HepG2 (cell line): ENCODE results near the gene TBC1D24. TPM values are rescaled to one million over a fixed set of nuclear protein-coding genes. Genes with fewer than 3 reads are reported as not detected.

ENCODE experiments used
- CREM ChIP-seq, 2 experiments: sonication (generic) in 1 of 2; formaldehyde crosslinking in 1 of 2; IDR thresholded peaks; 2 replicates each; pipeline versions ENCODE4 v1.4.0 to v1.6.1; 2016 to 2020; ENCODE audit warnings: antibody characterized with exemption in 1 of 2, mild to moderate bottlenecking in 1 of 2, missing genetic modification reagents in 1 of 2
- ETV5 ChIP-seq: IDR thresholded peaks from 2 replicates; pipeline ENCODE4 v1.6.1; 2018; ENCODE audit warnings: missing biosample characterization, missing genetic modification reagents, inconsistent platforms, borderline replicate concordance
- HIVEP1 ChIP-seq: sonication (generic); formaldehyde crosslinking; IDR thresholded peaks from 2 replicates; pipeline ENCODE4 v1.4.0; 2020; ENCODE audit warnings: mild to moderate bottlenecking, missing genetic modification reagents
- MEIS2 ChIP-seq: sonication (generic); formaldehyde crosslinking; IDR thresholded peaks from 2 replicates; pipeline ENCODE4 v1.9.0; 2021; ENCODE audit warnings: mild to moderate bottlenecking, missing genetic modification reagents
- MTF1 ChIP-seq: sonication (generic); formaldehyde crosslinking; IDR thresholded peaks from 2 replicates; pipeline ENCODE4 v1.5.0; 2020; ENCODE audit warnings: missing genetic modification reagents
- NCOR1 ChIP-seq: fragments of 200-600 bp; sonication (generic); IDR thresholded peaks from 2 replicates; pipeline ENCODE4 v1.7.0; 2017; ENCODE audit warnings: antibody characterized with exemption, low read length, borderline replicate concordance
- NFKBIZ ChIP-seq: IDR thresholded peaks from 2 replicates; pipeline ENCODE4 v1.6.1; 2018; ENCODE audit warnings: missing genetic modification reagents, missing compliant biosample characterization
- NFYC ChIP-seq: IDR thresholded peaks from 2 replicates; pipeline ENCODE4 v1.6.1; 2016; ENCODE audit warnings: missing genetic modification reagents, missing compliant biosample characterization
- ONECUT2 ChIP-seq: sonication (generic); formaldehyde crosslinking; IDR thresholded peaks from 2 replicates; pipeline ENCODE4 v1.4.0; 2020; ENCODE audit warnings: missing genetic modification reagents
- POLR2AphosphoS2 ChIP-seq: IDR thresholded peaks from 2 replicates; pipeline ENCODE4 v1.6.1; 2011; ENCODE audit warnings: low read depth, low read length, improper control_type of control experiment
- RFXAP ChIP-seq: sonication (generic); formaldehyde crosslinking; IDR thresholded peaks from 2 replicates; pipeline ENCODE4 v1.4.0; 2020; ENCODE audit warnings: missing genetic modification reagents, borderline replicate concordance
- SMAD3 ChIP-seq: sonication (generic); formaldehyde crosslinking; IDR thresholded peaks from 2 replicates; pipeline ENCODE4 v1.4.0; 2020; ENCODE audit warnings: missing genetic modification reagents
- SNAPC2 ChIP-seq: sonication (generic); formaldehyde crosslinking; IDR thresholded peaks from 2 replicates; pipeline ENCODE4 v1.8.1; 2022; ENCODE audit warnings: mild to moderate bottlenecking, missing genetic modification reagents
- ZNF225 ChIP-seq: sonication (generic); formaldehyde crosslinking; IDR thresholded peaks from 2 replicates; pipeline ENCODE4 v1.4.0; 2020; ENCODE audit warnings: mild to moderate bottlenecking, missing genetic modification reagents
- ZNF260 ChIP-seq: sonication (generic); formaldehyde crosslinking; IDR thresholded peaks from 2 replicates; pipeline ENCODE4 v1.4.0; 2020; ENCODE audit warnings: missing genetic modification reagents, low read depth, mild to moderate bottlenecking, borderline replicate concordance
- polyA plus RNA-seq, 8 experiments: library from polyadenylated mRNA; depleted of rRNA in 3 of 8; stranded (reverse) in 7 of 8; unstranded in 1 of 8; fragments of >200 nt; fragmentation: Illumina TruSeq in 4 of 8; extraction: Trizol in 4 of 8; gene quantifications; 2 replicates each; pipeline versions ENCODE4 v1.2.1 to v1.2.3, GENCODE V29; 2011 to 2016; ENCODE audit warnings: low read depth in 4 of 8, missing spikeins in 1 of 8, mixed read lengths in 1 of 8; ENCODE audit not compliant: insufficient read depth in 1 of 8
- total RNA-seq, 5 experiments: library from RNA; depleted of rRNA; stranded (reverse); fragments of >200 nt; fragmentation: Illumina TruSeq; extraction: Trizol; gene quantifications; 2 replicates each; pipeline ENCODE4 v1.2.3, GENCODE V29; 2016; ENCODE audit warnings: low read depth in 1 of 5
- TF ChIP-seq, protein P1 (sequence below): sonication (generic); formaldehyde crosslinking; IDR thresholded peaks from 2 replicates; pipeline ENCODE4 v1.4.0; 2020; ENCODE audit warnings: mild to moderate bottlenecking, missing genetic modification reagents
- TF ChIP-seq, protein P2 (sequence below): sonication (generic); formaldehyde crosslinking; IDR thresholded peaks from 2 replicates; pipeline ENCODE4 v1.5.1; 2020; ENCODE audit warnings: mild to moderate bottlenecking, missing genetic modification reagents, moderate library complexity
- TF ChIP-seq, protein P3 (sequence below): fragments of 450-650 bp; IDR thresholded peaks from 2 replicates; pipeline ENCODE4 v1.6.1; 2016
- TF ChIP-seq, protein P4 (sequence below): sonication (generic); formaldehyde crosslinking; IDR thresholded peaks from 2 replicates; pipeline ENCODE4 v1.4.0; 2020; ENCODE audit warnings: missing genetic modification reagents, mild to moderate bottlenecking, borderline replicate concordance

Gene TBC1D24
- total and polyA plus RNA-seq, 2 of the 13 experiments (the other 11 are each of a cell fraction or from before 2014, with no cell fraction given) = 7.7 to 13.7 TPM

DNA sequence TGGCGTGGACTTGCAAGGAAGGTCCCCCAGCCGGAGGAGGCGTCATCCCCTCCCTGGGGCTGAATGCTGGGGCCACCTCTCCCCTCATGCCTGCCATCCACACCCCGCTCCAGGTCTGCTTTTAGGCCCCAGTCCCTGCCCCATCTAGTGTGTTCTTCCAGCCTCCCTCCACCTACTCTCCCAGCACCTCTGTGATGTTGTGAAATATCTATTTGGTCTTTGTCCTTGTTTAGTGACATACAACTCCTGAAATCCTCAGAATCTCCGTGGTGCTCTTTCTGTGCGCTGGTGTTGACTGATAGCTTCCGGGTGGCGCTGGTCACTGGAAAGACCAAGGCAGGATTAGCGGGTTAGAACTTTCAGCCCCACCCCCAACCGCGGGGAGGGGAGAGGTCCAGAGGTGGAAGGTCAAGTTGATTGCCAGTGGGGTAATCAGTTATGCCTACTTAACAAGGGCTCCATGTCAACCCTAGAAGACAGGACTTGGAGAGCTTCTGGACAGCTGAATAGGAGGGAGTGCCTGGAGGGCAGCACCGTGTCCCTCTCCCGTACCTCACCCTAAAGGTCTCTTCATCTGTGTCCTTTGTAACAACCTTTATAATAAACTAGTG is 10.1 kb downstream of the TBC1D24 start (continued):
- TF ChIP-seq NFKBIZ (CRISPR knock-in tag) (peak; percentile 70; the same call in 1 of the 2 replicates), MEIS2 (CRISPR knock-in tag) (peak; percentile 70; the same call in 1 of the 2 replicates), RFXAP (CRISPR knock-in tag) (peak; percentile 70; the same call in 1 of the 2 replicates), ZNF260 (CRISPR knock-in tag) (no peak), SNAPC2 (CRISPR knock-in tag) (0 out of 2 replicates have a peak, but pooled peaks have one; percentile 43), ETV5 (CRISPR knock-in tag) (peak; percentile 91), SMAD3 (CRISPR knock-in tag) (peak; percentile 56; the same call in 1 of the 2 replicates), ONECUT2 (CRISPR knock-in tag) (peak; percentile 26; the same call in 1 of the 2 replicates), NCOR1 (peak; percentile 87; the same call in 1 of the 2 replicates), MTF1 (CRISPR knock-in tag) (no peak), CREM (IDR thresholded peaks at IDR 0.05) (peak; percentile 69), CREM (CRISPR knock-in tag; IDR thresholded peaks at IDR 0.05) (no peak), ZNF225 (CRISPR knock-in tag) (peak; percentile 76; the same call in 1 of the 2 replicates), NFYC (CRISPR knock-in tag) (0 out of 2 replicates have a peak, but pooled peaks have one; percentile 23), POLR2AphosphoS2 (no peak), HIVEP1 (peak; percentile 90)
- TF ChIP-seq, protein P1, sequence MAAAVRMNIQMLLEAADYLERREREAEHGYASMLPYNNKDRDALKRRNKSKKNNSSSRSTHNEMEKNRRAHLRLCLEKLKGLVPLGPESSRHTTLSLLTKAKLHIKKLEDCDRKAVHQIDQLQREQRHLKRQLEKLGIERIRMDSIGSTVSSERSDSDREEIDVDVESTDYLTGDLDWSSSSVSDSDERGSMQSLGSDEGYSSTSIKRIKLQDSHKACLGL = no peak; the same call in 1 of the 2 replicates
- TF ChIP-seq, protein P2, sequence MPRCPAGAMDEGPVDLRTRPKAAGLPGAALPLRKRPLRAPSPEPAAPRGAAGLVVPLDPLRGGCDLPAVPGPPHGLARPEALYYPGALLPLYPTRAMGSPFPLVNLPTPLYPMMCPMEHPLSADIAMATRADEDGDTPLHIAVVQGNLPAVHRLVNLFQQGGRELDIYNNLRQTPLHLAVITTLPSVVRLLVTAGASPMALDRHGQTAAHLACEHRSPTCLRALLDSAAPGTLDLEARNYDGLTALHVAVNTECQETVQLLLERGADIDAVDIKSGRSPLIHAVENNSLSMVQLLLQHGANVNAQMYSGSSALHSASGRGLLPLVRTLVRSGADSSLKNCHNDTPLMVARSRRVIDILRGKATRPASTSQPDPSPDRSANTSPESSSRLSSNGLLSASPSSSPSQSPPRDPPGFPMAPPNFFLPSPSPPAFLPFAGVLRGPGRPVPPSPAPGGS (CRISPR knock-in tag) = 0 out of 2 replicates have a peak, but pooled peaks have one; percentile 30
- TF ChIP-seq, protein P3, sequence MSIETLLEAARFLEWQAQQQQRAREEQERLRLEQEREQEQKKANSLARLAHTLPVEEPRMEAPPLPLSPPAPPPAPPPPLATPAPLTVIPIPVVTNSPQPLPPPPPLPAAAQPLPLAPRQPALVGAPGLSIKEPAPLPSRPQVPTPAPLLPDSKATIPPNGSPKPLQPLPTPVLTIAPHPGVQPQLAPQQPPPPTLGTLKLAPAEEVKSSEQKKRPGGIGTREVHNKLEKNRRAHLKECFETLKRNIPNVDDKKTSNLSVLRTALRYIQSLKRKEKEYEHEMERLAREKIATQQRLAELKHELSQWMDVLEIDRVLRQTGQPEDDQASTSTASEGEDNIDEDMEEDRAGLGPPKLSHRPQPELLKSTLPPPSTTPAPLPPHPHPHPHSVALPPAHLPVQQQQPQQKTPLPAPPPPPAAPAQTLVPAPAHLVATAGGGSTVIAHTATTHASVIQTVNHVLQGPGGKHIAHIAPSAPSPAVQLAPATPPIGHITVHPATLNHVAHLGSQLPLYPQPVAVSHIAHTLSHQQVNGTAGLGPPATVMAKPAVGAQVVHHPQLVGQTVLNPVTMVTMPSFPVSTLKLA = peak; percentile 44; the same call in 1 of the 2 replicates
- TF ChIP-seq, protein P4, sequence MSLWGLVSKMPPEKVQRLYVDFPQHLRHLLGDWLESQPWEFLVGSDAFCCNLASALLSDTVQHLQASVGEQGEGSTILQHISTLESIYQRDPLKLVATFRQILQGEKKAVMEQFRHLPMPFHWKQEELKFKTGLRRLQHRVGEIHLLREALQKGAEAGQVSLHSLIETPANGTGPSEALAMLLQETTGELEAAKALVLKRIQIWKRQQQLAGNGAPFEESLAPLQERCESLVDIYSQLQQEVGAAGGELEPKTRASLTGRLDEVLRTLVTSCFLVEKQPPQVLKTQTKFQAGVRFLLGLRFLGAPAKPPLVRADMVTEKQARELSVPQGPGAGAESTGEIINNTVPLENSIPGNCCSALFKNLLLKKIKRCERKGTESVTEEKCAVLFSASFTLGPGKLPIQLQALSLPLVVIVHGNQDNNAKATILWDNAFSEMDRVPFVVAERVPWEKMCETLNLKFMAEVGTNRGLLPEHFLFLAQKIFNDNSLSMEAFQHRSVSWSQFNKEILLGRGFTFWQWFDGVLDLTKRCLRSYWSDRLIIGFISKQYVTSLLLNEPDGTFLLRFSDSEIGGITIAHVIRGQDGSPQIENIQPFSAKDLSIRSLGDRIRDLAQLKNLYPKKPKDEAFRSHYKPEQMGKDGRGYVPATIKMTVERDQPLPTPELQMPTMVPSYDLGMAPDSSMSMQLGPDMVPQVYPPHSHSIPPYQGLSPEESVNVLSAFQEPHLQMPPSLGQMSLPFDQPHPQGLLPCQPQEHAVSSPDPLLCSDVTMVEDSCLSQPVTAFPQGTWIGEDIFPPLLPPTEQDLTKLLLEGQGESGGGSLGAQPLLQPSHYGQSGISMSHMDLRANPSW (CRISPR knock-in tag) = no peak
